ENCODE measurements around the gene TNFRSF14.

TNFRSF14 gene

DNA sequence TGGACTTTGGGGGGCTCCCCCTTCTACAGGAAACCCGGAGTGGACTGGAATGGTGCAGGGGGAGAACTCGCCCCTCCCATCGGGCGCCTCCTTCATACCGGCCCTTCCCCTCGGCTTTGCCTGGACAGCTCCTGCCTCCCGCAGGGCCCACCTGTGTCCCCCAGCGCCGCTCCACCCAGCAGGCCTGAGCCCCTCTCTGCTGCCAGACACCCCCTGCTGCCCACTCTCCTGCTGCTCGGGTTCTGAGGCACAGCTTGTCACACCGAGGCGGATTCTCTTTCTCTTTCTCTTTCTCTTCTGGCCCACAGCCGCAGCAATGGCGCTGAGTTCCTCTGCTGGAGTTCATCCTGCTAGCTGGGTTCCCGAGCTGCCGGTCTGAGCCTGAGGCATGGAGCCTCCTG is at the start of gene TNFRSF14:
Gene TNFRSF14, plus strand, starts transcription at position 95 of the 401 bp plus-strand sequence. Its CDS starts 294 bp downstream, at position 389.
- no peak for DNase-seq

DNA sequence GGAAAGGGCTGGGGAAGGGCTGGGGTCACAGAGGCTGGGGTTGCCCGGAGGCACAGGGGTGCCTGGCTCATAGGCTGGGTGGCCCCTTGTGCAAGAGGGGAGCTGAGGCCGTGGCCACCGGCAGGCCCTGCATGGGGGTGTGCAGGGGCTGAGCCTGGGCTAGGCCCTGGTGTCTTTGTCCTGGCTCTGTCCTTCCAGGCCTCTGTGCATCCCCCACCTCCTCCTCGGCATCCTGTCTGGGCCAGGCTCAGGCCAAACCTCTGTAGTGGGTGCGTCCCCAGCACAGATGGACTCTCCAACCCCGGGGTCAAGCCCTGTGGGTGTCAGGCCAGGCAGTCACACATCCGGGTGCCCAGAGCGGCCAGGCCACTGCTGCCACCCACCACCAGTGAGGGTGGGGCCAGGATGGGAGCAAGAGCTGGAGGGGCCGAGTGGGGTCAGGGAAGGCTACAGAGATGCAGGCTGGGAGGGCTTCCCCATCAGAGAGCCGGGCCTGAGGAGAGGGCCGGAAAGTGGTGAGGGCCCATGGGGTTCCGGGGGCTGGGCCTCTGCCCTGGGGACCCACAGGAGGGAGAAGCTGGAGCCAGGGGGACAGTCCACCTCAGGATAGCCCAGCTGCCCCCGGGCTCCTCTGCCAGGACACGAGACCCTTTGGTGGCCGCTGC is 49.1 kb upstream of the TNFRSF14 start:
- no peak for DNase-seq

DNA sequence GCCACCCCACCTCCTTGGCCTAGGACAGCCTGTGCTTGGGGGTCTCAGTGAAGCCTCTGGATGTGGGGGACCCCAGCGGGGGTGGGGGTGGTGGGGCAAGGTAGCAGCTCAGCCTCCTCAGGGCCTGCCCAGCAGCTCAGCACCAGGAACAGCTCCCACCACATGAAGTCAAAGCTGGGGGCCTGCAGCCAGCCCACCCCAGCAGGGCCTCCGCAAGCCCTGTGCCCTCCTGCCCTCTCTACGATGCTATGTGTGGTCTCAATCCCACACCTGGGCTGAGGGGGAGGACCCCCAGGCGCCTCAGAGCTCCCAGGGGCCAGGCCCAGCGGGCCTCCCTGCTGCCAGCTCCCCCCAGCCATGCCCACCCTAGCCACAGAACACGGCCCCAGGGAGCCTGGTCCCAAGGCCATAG is 48.4 kb upstream of the TNFRSF14 start:
- no peak for DNase-seq

DNA sequence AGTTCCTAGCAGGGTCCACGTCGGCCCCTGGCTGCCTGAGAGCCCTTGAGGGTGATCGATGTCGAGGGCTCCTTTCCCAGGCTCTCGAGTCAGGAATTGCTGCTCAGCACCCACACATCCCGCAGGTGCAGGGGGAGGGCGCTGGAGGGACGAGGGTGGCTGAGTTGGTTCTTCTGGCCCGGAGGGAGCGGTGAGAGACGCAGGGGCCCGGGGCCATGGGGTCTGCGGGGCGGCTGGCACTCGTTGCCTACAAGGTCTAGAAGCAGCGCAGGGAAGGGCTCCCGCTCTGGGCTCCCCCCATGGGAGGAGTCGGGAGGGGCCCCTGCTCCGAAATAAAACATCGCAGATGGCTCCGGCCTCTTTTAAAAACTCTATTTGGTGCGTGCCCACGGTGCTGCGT is 48.0 kb upstream of the TNFRSF14 start:
- DNase-seq, result no peak

DNA sequence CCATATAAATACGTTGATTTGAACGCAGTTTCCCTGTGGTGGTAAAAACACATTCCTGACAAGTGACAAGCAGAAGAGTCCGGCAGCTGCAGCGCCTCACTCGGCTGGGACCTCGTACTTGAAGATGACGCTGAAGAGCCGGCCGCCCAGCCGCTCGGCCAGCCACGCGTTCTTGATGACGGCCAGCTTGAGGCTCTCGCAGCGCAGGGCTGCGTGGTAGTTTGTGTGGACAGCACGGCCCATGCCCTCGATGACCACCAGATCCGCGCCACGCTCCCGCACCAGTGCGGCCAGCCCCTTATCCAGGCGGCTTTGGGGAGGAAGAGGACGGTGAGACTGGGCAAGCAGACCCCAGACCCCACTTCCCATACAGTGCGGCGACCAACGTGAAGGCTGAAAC is 47.4 kb upstream of the TNFRSF14 start:
- no peak for DNase-seq

DNA sequence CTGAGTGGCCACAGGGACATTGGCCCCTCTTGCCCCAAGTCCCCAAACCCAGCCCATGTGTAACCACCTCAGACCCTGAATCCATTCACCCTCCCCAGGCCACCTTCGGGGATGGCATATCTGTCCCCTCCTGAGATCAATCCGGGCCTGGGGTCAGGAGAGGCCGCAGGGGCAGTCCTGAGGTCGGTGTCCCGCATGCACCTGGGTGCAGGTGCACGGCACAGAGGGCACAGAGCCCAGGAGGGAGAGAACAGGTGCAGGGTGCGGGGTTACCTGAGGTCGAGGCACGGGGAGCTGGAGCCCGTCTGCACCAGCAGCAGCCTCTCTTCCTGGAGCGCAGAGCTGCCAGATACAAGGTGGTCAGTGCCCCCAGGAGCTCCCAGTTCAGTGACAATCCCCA is 46.6 kb upstream of the TNFRSF14 start:
- DNase-seq, result no peak

DNA sequence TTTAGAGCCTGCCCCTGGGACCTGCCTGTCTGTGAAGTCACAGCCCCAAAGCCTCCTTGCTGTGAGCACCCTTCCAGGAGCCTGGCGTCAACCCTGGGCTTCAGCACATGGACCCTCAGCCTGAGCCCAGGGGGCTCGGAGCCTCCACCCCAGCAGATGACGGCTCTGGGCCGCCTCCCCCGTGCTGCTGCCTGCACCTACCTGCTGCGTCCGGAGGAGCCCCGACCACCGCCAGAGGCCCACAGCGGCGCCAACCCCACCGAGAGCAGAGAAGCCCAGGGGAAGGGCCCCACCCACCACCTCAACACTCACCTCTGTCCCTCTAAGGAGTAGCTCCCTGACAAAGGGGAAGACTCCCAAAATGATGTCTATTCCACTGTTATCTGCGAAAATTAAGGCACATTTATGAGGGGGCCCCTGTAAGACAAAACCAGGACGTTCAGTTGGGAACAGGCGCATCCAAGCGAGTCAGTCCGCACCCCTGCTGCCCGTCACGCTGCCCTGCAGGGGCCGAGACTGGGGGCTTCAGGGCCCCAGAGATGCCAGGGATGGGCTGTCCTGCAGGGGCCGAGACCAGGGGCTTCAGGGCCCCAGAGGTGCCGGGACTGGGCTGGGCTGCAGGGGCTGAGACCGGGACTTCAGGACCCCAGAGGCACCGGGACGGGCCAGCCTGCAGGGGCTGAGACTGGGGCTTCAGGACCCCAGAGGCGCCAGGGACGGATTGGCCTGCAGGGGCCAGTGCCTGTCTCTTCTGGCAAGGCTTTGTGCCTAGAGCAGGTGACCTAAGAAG is 45.6 kb upstream of the TNFRSF14 start:
- no peak for DNase-seq

DNA sequence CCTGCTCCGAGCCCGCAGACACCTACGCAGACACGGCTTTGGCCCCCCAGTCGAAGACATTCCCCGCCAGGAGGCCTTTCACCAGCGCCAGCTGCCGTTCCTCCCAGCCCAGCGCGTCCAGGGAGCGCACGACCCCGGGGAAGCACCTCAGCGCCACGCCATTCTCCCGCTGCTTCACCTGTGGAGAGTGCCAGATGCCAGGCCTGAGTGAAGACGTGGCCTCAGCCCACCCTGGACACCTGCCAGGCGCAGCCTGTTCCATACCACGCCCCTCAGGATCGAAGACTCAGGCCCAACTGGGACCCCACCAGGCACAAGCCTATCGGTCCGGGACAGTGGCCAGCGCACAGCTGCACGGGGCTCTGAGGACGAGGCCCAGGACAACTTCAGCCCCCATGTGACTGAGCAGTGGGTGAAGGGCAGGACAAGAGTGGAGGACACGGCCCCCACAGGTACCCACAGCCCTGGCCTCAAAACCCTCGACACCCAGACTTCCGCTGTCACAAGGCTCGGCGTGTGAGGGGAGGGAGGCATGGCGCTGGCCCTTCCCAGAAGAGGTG is 43.2 kb upstream of the TNFRSF14 start:
- DNase-seq, result no peak

DNA sequence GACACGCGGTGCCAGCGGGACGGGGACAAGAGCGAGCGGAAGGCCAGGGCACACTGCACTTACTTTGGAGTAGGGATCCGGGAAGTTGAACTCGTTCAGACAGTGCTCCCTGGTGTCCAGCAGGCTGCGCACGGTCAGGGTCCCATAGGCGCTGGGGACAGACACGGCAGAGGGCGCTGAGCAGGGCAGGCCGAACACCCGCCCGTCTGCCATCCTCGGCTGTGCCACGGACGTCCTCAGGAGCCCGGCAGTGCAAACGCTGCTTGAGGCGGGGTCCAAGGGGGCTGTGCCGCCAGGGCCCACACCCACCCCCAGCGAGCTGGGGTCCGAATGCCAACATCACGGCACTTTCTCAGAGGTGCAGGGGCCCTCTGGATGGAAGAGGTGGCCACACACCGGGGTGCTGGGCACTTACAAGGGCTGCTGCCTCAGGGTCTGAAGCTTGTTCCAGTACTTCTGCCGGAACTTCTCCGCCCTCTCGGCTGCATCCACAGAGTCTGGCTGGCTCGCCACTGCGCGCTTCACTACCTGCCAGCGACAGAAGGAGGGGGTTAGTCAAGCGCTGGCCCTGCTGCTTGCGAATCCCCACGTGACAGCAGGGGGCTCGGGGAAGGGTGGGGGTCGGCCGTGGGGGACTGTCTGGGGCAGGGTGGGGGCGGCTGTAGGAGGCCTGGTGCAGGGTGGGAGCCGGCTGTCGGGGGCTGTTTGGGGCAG is 42.1 kb upstream of the TNFRSF14 start:
- no peak for DNase-seq

DNA sequence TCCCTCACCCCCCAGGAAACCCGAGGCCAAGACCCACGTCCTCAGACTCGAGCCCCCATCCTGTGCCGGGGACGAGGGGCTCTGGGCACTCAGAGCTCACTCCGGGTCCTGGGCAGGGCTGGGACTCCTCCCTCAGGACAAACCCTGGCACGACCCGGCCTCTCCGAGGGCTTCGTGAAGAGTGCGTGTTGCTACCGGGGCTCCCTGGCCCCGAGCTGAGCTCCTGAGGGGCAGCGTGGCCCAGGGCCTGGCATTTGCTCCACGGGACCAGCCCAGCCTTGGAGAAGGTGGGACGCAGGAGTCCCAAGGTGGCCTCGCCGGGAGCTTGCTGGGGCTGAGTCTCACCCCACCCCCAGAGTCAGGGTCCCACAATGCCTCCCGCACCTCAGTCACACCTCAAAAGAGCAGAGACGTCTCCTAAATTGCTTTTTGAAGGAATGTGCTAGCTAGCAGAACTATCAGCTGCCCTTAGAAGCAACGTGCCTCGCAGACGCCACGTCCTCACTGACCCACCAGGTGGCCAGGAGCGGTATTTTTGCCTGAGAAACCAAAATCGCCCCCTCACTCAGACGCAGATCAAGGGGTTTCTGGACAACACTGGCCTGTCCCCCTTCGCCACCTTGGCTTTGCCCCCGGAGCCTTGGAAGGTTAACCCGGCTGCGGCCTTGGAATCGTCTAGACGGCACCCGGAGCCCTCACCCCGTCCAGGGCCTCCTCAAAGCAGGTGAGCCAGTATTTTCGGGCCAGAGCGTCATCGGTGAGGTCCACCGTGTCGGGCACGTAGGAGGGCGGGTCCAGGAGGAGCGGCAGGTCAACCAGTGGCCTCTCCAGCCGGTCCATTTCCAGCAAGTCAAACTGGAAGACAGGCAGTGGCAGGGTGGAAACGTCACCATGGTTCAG is 41.1 kb upstream of the TNFRSF14 start:
- no peak for DNase-seq

DNA sequence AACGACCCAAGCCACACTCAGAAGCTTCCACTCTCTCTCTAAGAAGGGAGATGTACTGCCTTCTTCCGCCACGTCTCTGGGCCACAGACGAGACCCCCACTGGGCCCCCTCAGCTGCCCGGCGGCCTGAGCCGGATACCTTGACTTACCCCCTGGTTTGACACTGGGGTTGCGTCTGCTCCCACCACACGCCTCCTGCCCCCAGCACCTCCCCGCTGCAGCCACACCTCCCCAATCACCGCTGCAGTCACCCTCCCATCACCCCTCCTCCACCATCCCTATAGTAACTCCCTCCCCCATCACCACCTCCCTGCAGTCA is 40.4 kb upstream of the TNFRSF14 start:
- no peak for DNase-seq

DNA sequence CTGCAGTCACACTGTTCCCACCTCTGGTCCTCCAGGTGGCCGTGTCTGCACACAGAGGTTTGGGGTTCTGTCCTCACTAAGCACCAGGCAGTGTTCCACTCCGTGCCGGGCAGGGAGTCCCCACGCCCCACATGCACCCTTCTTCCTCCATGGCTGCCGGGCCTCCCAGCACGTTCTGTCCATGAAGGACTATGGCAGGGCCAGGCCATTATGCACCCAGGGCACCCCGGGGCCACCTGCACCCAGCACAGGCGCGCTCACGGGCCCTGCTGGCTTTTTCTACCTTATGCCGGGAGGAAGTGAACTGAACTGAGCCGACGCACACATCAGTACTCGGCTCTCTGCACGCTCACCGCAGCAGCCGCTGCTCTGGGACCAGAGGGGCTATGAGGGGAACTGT is 40.0 kb upstream of the TNFRSF14 start:
- DNase-seq, result no peak

DNA sequence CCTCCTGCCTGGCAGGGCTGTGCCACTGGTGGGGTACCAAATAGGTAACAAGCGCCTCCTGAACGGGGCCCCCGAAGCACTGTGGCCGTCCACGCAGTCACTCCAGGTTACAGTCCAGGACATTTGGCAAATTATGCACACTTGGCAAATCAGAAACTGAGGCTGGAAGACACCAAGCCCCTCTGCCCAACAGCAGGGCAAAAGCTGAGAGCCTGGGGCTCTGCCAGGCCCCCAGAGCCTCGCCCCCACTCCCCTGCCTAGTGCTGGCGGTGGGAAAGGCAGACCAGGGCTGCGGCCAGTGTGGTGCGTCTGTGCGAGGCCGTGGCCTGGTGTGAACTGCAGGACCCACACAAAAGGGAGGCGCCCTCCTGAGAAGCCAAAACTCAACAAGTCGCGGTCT is 39.2 kb upstream of the TNFRSF14 start:
- no peak for DNase-seq

DNA sequence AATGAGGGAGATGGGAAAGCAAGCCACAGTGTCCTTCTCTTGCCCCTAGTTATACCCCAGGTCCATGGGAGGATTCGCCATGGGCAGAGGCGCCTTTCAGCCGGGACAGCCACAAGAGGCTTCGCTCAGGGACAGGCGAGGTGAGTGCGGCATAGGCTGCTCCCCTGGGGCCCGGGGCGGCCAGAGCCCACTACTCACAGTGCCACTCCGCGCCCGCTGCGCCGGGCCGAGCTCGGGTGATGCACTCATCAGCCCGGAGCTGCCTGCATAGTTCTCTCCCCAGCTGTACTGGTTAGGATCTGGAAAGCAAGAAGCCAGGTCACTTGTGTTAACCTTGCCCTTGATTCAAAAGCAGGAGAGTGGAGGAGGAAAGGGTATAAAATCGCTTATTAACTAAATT is 38.2 kb upstream of the TNFRSF14 start:
- DNase-seq, result no peak

DNA sequence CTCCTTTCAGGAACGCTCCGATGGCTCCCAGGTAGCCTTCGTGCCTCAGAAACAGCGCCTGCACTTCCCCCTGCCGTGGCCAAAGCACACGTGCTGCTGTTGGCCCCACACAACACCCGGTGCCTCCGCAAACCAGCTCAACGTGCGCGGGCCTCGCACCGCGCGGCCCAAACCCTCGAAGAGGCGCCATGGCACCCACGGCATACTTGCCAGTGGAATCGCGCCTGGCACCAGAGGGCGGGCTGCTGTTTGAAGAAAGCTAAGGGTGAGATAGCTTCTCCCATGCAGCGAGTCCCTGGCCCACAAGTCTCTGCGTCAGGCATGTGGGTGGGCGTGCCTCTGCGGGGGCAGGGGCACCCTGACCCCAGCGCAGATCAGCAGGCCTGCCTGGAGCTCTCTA is 37.6 kb upstream of the TNFRSF14 start:
- no peak for DNase-seq

DNA sequence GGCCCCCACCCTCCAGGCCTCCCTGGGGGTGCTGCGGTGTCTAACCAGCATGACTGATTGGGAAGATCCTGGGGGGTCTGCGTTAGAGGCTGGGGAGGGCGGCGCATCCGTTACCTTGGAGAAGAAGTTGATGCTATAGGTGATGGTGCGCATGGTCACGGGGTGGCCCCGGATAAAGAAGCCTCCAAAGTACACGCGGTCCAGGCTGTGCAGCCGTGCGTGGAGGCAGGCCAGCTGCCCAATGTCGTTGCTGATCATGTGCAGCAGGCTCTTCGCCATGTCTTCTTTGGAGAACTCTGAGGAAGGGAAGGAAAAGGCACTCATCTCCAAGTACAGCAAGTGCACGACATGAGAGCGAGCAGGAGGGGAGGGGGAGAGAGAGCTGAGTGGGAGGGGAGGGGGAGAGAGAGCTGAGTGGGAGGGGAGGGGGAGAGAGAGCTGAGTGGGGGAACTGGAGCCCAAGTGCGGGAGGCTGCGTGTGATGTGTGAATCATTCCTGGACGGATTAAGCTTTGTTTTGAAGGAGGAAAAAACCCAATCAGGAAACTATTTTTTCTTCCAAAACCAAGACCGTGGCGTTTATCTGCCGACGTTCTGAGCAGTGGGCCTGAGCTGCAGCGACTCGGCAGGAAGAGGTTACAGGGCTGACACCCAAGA is 37.0 kb upstream of the TNFRSF14 start:
- DNase-seq, result no peak

DNA sequence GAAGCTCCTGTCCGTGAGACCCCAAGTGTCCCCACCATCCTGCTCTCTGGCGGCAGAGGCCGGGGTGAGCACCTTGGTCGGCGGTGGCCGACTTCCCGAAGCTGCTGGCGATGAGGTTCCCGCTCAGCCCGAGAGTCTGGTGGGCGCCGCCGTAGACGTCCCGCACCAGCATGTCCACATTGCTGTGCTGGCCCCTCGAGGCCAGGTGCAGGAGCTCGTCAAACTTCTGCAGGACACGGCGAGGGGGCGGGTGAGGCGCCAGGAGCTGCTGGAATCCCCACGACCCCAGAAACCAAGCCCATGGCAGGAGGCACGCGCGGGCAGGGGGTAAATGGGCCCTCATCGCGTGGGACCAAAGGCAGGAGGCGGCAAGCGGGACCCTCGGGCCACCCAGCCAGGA is 36.4 kb upstream of the TNFRSF14 start:
- DNase-seq, result no peak

DNA sequence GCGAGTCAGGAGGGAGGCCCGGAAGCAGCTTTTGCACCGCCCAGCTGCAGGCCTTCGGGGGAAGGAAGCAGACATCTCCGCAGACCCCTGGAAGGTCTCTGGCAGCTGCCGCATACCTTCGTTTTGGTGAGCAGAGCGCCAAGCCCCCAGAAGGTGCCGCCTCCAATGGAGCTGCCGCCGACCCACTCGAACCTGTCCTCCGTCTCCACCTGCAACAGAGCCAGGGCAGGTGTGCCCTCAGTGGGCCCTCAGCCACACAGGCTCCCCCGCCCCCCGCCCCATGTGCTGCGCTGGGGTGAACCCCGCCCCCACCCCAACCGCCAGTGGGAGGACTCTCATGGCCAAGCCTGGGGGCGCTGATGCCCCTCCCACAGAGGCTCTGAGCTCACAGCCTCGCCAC is 36.0 kb upstream of the TNFRSF14 start:
- DNase-seq, result no peak

DNA sequence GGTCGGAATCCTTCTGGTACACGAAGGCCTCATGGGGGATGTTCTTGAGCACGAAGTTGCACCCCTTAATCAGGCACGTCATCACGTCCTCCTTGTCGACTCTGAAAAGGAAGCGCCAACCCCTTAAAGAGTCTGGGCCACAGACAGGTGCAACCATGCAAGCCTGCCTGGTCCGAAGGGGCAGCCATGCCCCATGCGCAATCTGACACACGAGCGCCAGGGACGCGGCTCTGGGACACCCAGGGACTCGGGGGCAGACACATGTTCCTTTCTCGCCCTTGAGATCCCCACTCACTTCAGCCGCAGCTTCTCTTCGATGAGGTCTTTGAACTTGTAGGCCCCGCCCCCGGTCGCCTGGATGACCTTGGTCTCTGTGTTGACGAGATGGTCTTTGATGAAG is 35.4 kb upstream of the TNFRSF14 start:
- no peak for DNase-seq

DNA sequence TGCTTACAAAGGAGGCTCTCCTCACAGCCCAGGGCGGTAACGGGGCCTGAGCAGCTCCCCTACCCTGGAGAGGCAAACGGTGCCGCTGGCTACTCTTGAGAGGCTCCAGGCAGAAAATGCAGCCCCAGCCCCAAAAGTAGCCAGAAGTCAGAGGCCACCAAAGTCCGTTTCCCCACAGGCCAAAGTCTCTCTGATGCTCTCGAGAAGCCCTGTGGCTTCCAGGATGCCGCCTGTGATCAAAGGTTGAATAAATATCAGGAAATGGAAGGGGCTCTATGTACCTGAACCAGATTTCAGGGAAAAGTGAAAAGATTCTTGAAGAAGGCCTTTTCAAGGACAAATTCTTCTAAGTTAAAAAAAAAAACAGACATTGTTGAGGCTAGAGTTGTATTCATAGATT is 33.9 kb upstream of the TNFRSF14 start:
- no peak for DNase-seq

DNA sequence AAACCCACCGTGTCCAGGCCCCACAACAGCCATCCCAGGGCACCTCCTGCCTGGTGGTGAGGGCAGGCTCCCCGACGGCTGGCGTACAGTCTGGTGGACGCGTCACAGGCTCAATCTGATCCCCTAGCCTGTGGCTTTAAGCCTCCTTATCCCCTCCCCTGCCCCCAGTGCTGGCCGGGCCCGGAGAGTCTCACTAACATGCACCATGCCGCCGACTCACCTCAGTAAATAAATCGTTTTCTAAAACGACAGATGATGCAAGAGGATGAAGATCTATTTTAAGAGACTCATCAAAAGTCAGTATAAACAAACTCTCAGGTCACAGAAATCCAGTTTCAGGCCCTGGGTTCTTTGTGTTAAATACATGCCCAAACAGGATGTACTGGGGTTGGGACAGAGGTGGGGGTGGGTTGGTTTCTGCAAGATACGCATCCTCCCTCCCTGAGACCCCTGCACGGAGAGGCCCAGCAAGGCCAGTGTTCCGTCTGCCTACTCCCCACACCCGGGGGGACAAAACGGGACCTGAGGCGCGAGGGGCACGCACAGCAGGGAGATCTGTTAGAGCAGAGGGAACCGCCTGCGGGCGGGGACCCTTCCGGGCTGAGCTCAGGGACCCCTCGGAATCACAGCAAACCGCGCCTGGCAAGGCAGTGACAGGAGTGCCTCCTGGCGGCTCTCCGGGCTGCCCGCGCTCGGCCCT is 32.8 kb upstream of the TNFRSF14 start:
- DNase-seq, result no peak
